Liver (tissue), 9 donors: ENCODE results near the gene HSBP1. TPM values are rescaled to one million over a fixed set of nuclear protein-coding genes. Genes with fewer than 3 reads are reported as not detected.

Experiments used
- DNase-seq: peaks from one replicate; pipeline ENCODE4 v3.0.0-alpha.2; 2017; ENCODE audit warnings: low spot score
- H3K27ac ChIP-seq, 2 donors: one replicate each; pipeline ENCODE4 v1.7.0; 2013; ENCODE audit warnings: inconsistent platforms in 2 of 2, low read length in 2 of 2, control low read depth in 1 of 2, low read depth in 1 of 2, mild to moderate bottlenecking in 1 of 2
- H3K27me3 ChIP-seq, 4 donors: one replicate each; pipeline versions ENCODE4 v1.6.1 to v1.7.0; 2013; ENCODE audit warnings: low read length in 3 of 4, inconsistent platforms in 1 of 4, mild to moderate bottlenecking in 1 of 4, moderate library complexity in 1 of 4; ENCODE audit not compliant: control insufficient read depth in 4 of 4, insufficient read depth in 4 of 4
- H3K36me3 ChIP-seq, 4 donors: one replicate each; pipeline versions ENCODE4 v1.6.1 to v1.7.0; 2013; ENCODE audit warnings: low read length in 3 of 4, mild to moderate bottlenecking in 3 of 4, low read depth in 1 of 4, moderate library complexity in 1 of 4; ENCODE audit not compliant: control insufficient read depth in 4 of 4, insufficient read depth in 3 of 4
- H3K4me1 ChIP-seq, 4 donors: one replicate each; pipeline versions ENCODE4 v1.6.1 to v1.7.0; 2013; ENCODE audit warnings: low read length in 3 of 4, mild to moderate bottlenecking in 3 of 4, moderate library complexity in 1 of 4; ENCODE audit not compliant: control insufficient read depth in 4 of 4, insufficient read depth in 4 of 4
- H3K4me3 ChIP-seq, 3 donors: one replicate each; pipeline versions ENCODE4 v1.6.1 to v1.7.0; 2013; ENCODE audit warnings: low read length in 3 of 3, control low read depth in 1 of 3, low read depth in 1 of 3, mild to moderate bottlenecking in 1 of 3
- H3K9ac ChIP-seq, 2 donors: one replicate each; pipeline ENCODE4 v1.7.0; 2013; ENCODE audit warnings: low read length in 2 of 2, mild to moderate bottlenecking in 2 of 2, moderate library complexity in 2 of 2, control low read depth in 1 of 2, low read depth in 1 of 2
- H3K9me3 ChIP-seq, 4 donors: one replicate each; pipeline versions ENCODE4 v1.6.1 to v1.7.0; 2013; ENCODE audit warnings: low read length in 3 of 4; ENCODE audit not compliant: control insufficient read depth in 4 of 4
- ATF3 ChIP-seq: IDR thresholded peaks from 2 replicates; pipeline ENCODE4 v1.6.1; 2016; ENCODE audit warnings: antibody characterized with exemption
- CTCF ChIP-seq: fragments of 150-350 bp; IDR thresholded peaks from 2 replicates; pipeline ENCODE4 v1.5.1; 2017; ENCODE audit warnings: improper control_type of control experiment, low read depth, low read length; ENCODE audit not compliant: missing input control
- EGR1 ChIP-seq, 2 donors: IDR thresholded peaks; 2 replicates each; pipeline ENCODE4 v1.6.1; 2016 to 2018; ENCODE audit warnings: antibody characterized with exemption in 2 of 2, low read depth in 2 of 2
- FOXA1 ChIP-seq: IDR thresholded peaks from 2 replicates; pipeline ENCODE4 v1.6.1; 2016; ENCODE audit warnings: antibody characterized with exemption
- FOXA2 ChIP-seq: IDR thresholded peaks from 2 replicates; pipeline ENCODE4 v1.6.1; 2016; ENCODE audit warnings: antibody characterized with exemption
- GABPA ChIP-seq, 2 donors: IDR thresholded peaks in 1 of 2; conservative IDR thresholded peaks in 1 of 2; 2 replicates each; pipeline ENCODE4 v1.6.1; 2016; ENCODE audit warnings: antibody characterized with exemption in 2 of 2, mild to moderate bottlenecking in 1 of 2, moderate library complexity in 1 of 2
- HNF4A ChIP-seq, 2 donors: conservative IDR thresholded peaks; 2 replicates each; pipeline ENCODE4 v1.6.1; 2016; ENCODE audit warnings: antibody characterized with exemption in 2 of 2, mild to moderate bottlenecking in 2 of 2
- HNF4G ChIP-seq: IDR thresholded peaks from 2 replicates; pipeline ENCODE4 v1.6.1; 2016; ENCODE audit warnings: antibody characterized with exemption
- JUND ChIP-seq, 2 donors: IDR thresholded peaks; 2 replicates each; pipeline ENCODE4 v1.6.1; 2016; ENCODE audit warnings: antibody characterized with exemption in 2 of 2
- MAX ChIP-seq: IDR thresholded peaks from 2 replicates; pipeline ENCODE4 v1.6.1; 2016; ENCODE audit warnings: antibody characterized with exemption
- NR2F2 ChIP-seq: IDR thresholded peaks from 2 replicates; pipeline ENCODE4 v1.6.1; 2016; ENCODE audit warnings: antibody characterized with exemption
- RAD21 ChIP-seq, 2 donors: IDR thresholded peaks; 2 replicates each; pipeline ENCODE4 v1.6.1; 2016; ENCODE audit warnings: antibody characterized with exemption in 2 of 2, mild to moderate bottlenecking in 2 of 2
- REST ChIP-seq: IDR thresholded peaks from 2 replicates; pipeline ENCODE4 v1.6.1; 2016; ENCODE audit warnings: antibody characterized with exemption, mild to moderate bottlenecking
- RXRA ChIP-seq, 2 donors: IDR thresholded peaks; 2 replicates each; pipeline ENCODE4 v1.6.1; 2017 to 2018; ENCODE audit warnings: antibody characterized with exemption in 2 of 2, mild to moderate bottlenecking in 1 of 2
- SP1 ChIP-seq: IDR thresholded peaks from 2 replicates; pipeline ENCODE4 v1.6.1; 2018; ENCODE audit warnings: antibody characterized with exemption, mild to moderate bottlenecking
- TAF1 ChIP-seq: conservative IDR thresholded peaks from 2 replicates; pipeline ENCODE4 v1.6.1; 2016; ENCODE audit warnings: antibody characterized with exemption, mild to moderate bottlenecking
- YY1 ChIP-seq: IDR thresholded peaks from 2 replicates; pipeline ENCODE4 v1.6.1; 2016; ENCODE audit warnings: antibody characterized with exemption, mild to moderate bottlenecking
- ZBTB33 ChIP-seq: IDR thresholded peaks from 2 replicates; pipeline ENCODE4 v1.6.1; 2016; ENCODE audit warnings: antibody characterized with exemption
- WGBS: extraction: QIAGEN DNeasy Blood & Tissue Kit; methylation state at CpG from one replicate; pipeline ENCODE4 v1.1.7; 2013; 5-methylcytosine and 5-hydroxymethylcytosine counted together
- polyA plus RNA-seq, 2 donors: library from polyadenylated mRNA; stranded (reverse) in 1 of 2; unstranded in 1 of 2; fragments of 200-250 nt in 1 of 2; fragments of >200 nt in 1 of 2; fragmentation: Nextera tagmentation in 1 of 2; extraction: Ambion mirVana in 1 of 2; gene quantifications; one replicate each; pipeline versions ENCODE4 v1.2.1 to v1.2.3, GENCODE V29; 2013 to 2015
- total RNA-seq, 2 donors: library from RNA; depleted of rRNA; stranded (reverse); fragments of >200 nt; gene quantifications; one replicate each; pipeline ENCODE4 v1.2.3, GENCODE V29; 2014
- donor health status: healthy.
- donor health status: healthy.
- donor health status: healthy.
- donor health status: healthy.
- donor health status: healthy.

The HSBP1 gene
- total and polyA plus RNA-seq, 4 donors = 5.1 to 106 (median 38.3) TPM

- H3K9me3 ChIP-seq = no peaks in the 10 kb centered on the region
- TF ChIP-seq YY1 (no peak), REST (no peak), TAF1 (no peak), FOXA2 (no peak), MAX (no peak), SP1 (no peak), GABPA (IDR thresholded peaks at IDR 0.05 in 1 of 2, conservative IDR thresholded peaks at IDR 0.05 in 1 of 2) (no peak), RXRA (IDR thresholded peaks at IDR 0.05) (no peak), RAD21 (IDR thresholded peaks at IDR 0.05) (no peak), HNF4G (no peak), JUND (IDR thresholded peaks at IDR 0.05) (no peak), ATF3 (no peak), FOXA1 (no peak), HNF4A (conservative IDR thresholded peaks at IDR 0.05) (no peak), NR2F2 (no peak), CTCF (no peak), EGR1 (IDR thresholded peaks at IDR 0.05; ENCODE audit: low read depth in 2 of 2) (no peak), ZBTB33 (no peak)
- no peaks in the 10 kb centered on the region for H3K36me3 ChIP-seq
- DNase-seq = no peak
- WGBS = 75% methylated on average over 13 of the region's 13 CpGs
- H3K27me3 ChIP-seq = no peaks in the 10 kb centered on the region
- no peak overlapping the region for H3K27ac ChIP-seq
- H3K9ac ChIP-seq = no peak overlapping the region
- no peak overlapping the region for H3K4me3 ChIP-seq
- no peaks in the 10 kb centered on the region for H3K4me1 ChIP-seq
These were observed 23.1 kb downstream of the HSBP1 start for GRCh38 chr16:83830769-83831455.
